Endothelial cell of umbilical vein (primary cell): ENCODE data around the gene EBF4. TPM values are rescaled to one million over a fixed set of nuclear protein-coding genes. Genes with fewer than 3 reads are reported as not detected.

Experiments used
- BruUV-seq: library from RNA; stranded (reverse); fragments of 400-500 nt; replicated peaks from 2 replicates; lab custom pipeline; 2021; lab: Mats Ljungman, UMichigan
- CTCF ChIA-PET: fragments of 300-600, 350-600 bp; sonication (Branson Sonifier 250); formaldehyde crosslinking; loops from one replicate; lab custom pipeline; 2021; ENCODE audit warnings: antibody characterized with exemption, inconsistent platforms; lab: Charles Lee
- POLR2A ChIA-PET: fragments of 300-600, 350-600 bp; sonication (Branson Sonifier 250); formaldehyde crosslinking; loops from one replicate; lab custom pipeline; 2021; ENCODE audit warnings: antibody characterized with exemption, inconsistent platforms; lab: Charles Lee
- DNase-seq: peaks from one replicate; pipeline ENCODE4 v3.0.0-alpha.2; 2011; ENCODE audit warnings: low read depth, low spot score
- FAIRE-seq: peaks from 2 replicates; lab custom pipeline; 2011; peaks lifted over from hg19 to GRCh38; lab: Jason Lieb, UNC
- H2AFZ ChIP-seq: 2 replicates; pipeline ENCODE4 v1.6.0; 2012; ENCODE audit warnings: low read depth, low read length, control low read depth, inconsistent platforms
- H3K27ac ChIP-seq: 2 replicates; pipeline ENCODE4 v1.5.1; 2011; ENCODE audit warnings: low read depth, mild to moderate bottlenecking, control low read depth, low read length, moderate library complexity; ENCODE audit not compliant: insufficient read depth
- H3K27me3 ChIP-seq, 2 experiments: 2 replicates each; pipeline versions ENCODE4 v1.6.0 to v1.6.1; 2011; ENCODE audit warnings: low read length in 2 of 2, mixed read lengths in 1 of 2; ENCODE audit not compliant: control insufficient read depth in 2 of 2, insufficient read depth in 2 of 2
- H3K36me3 ChIP-seq, 2 experiments: 2 replicates in 1 of 2; 3 replicates in 1 of 2; pipeline ENCODE4 v1.5.1; 2011; ENCODE audit warnings: low read length in 2 of 2, mild to moderate bottlenecking in 1 of 2, moderate library complexity in 1 of 2; ENCODE audit not compliant: control insufficient read depth in 2 of 2, insufficient read depth in 2 of 2; ENCODE audit errors: extremely low read depth in 1 of 2
- H3K4me1 ChIP-seq: 3 replicates; pipeline ENCODE4 v1.5.1; 2011; ENCODE audit warnings: mild to moderate bottlenecking, low read length; ENCODE audit not compliant: control insufficient read depth, insufficient read depth; ENCODE audit errors: extremely low read depth
- H3K4me2 ChIP-seq: 2 replicates; pipeline ENCODE4 v1.6.1; 2011; ENCODE audit warnings: low read length, control low read depth, mixed read lengths; ENCODE audit not compliant: insufficient read depth
- H3K4me3 ChIP-seq, 3 experiments: fragments of 200-600 bp in 1 of 3; sonication (generic), shearing (Covaris generic) in 1 of 3; replicated peaks in 1 of 3; 2 replicates each; pipeline ENCODE4 v1.5.1; 2011 to 2016; ENCODE audit warnings: control low read depth in 3 of 3, low read length in 3 of 3, mild to moderate bottlenecking in 2 of 3, inconsistent platforms in 1 of 3, low read depth in 1 of 3, moderate library complexity in 1 of 3; ENCODE audit not compliant: insufficient read depth in 1 of 3
- H3K79me2 ChIP-seq: 2 replicates; pipeline ENCODE4 v1.6.0; 2012; ENCODE audit warnings: low read length, inconsistent platforms; ENCODE audit not compliant: control insufficient read depth, insufficient read depth
- H3K9ac ChIP-seq: replicated peaks from 2 replicates; pipeline ENCODE3; 2011; ENCODE audit warnings: low read length, control low read depth; ENCODE audit not compliant: insufficient read depth; ENCODE audit errors: extremely low read depth
- H3K9me1 ChIP-seq: replicated peaks from 3 replicates; pipeline ENCODE4 v1.6.0; 2011; ENCODE audit warnings: mild to moderate bottlenecking, low read length; ENCODE audit not compliant: control insufficient read depth, insufficient read depth; ENCODE audit errors: extremely low read depth
- H3K9me3 ChIP-seq: replicated peaks from 2 replicates; pipeline ENCODE4 v1.5.1; 2012; ENCODE audit warnings: low read length, inconsistent platforms; ENCODE audit not compliant: control insufficient read depth, insufficient read depth
- H4K20me1 ChIP-seq: replicated peaks from 2 replicates; pipeline ENCODE3; 2011; ENCODE audit warnings: mild to moderate bottlenecking, low read length; ENCODE audit not compliant: control insufficient read depth, insufficient read depth; ENCODE audit errors: extremely low read depth
- CTCF ChIP-seq, 2 donors: IDR thresholded peaks; 1 replicate in 1 of 2; 2 replicates in 1 of 2; pipeline ENCODE4 v1.5.1; 2011; ENCODE audit warnings: low read length in 2 of 2, mild to moderate bottlenecking in 2 of 2, moderate library complexity in 2 of 2, control low read depth in 1 of 2, inconsistent platforms in 1 of 2, low read depth in 1 of 2; ENCODE audit not compliant: insufficient read depth in 1 of 2; ENCODE audit errors: extremely low read depth in 1 of 2
- EZH2 ChIP-seq: IDR thresholded peaks from 2 replicates; pipeline ENCODE4 v1.6.1; 2012; ENCODE audit warnings: borderline replicate concordance, low read depth, mild to moderate bottlenecking, moderate library complexity, low read length, inconsistent platforms; ENCODE audit not compliant: severe bottlenecking
- FOS ChIP-seq: IDR thresholded peaks from 2 replicates; pipeline ENCODE4 v1.6.1; 2011; ENCODE audit warnings: mild to moderate bottlenecking, low read length, moderate library complexity, borderline replicate concordance; ENCODE audit not compliant: insufficient read depth
- GATA2 ChIP-seq: IDR thresholded peaks from 2 replicates; pipeline ENCODE4 v1.7.0; 2011; ENCODE audit warnings: low read depth, mild to moderate bottlenecking, moderate library complexity, mixed read lengths, low read length; ENCODE audit not compliant: insufficient read length, insufficient read depth
- JUN ChIP-seq: IDR thresholded peaks from 2 replicates; pipeline ENCODE4 v1.6.1; 2011; ENCODE audit warnings: borderline replicate concordance, low read depth; ENCODE audit not compliant: insufficient read length, insufficient read depth
- MAX ChIP-seq: IDR thresholded peaks from 2 replicates; pipeline ENCODE4 v1.6.1; 2011; ENCODE audit not compliant: insufficient read depth, insufficient read length
- MYC ChIP-seq: IDR thresholded peaks from one replicate; pipeline ENCODE4 v1.6.1; 2011; ENCODE audit warnings: mild to moderate bottlenecking, low read depth, low read length
- POLR2A ChIP-seq: IDR thresholded peaks from 2 replicates; pipeline ENCODE4 v1.6.1; 2012; ENCODE audit warnings: low read depth, mild to moderate bottlenecking, control low read depth, low read length
- POLR2AphosphoS5 ChIP-seq: IDR thresholded peaks from 2 replicates; pipeline ENCODE4 v1.6.1; 2012; ENCODE audit warnings: low read depth, mild to moderate bottlenecking, control low read depth, low read length, moderate library complexity; ENCODE audit not compliant: insufficient read depth
- dilution Hi-C: fragments of 300-500 bp; cut with MboI; formaldehyde crosslinking; loops from one replicate; pipeline ENCODE4 v1.15.0; 2019; ENCODE audit warnings: low sequenced_read_pairs; ENCODE audit not compliant: extremely low pct_ligation_motif_present
- intact Hi-C: fragments of 100-400 bp; cut with micrococcal nuclease; formaldehyde crosslinking; loops from one replicate; pipeline ENCODE4 v1.10.0; 2022
- polyA plus RNA-seq, 4 experiments: library from polyadenylated mRNA; depleted of rRNA in 3 of 4; stranded (reverse) in 3 of 4; unstranded in 1 of 4; fragments of >200 nt; gene quantifications; 2 replicates each; pipeline versions ENCODE4 v1.2.1 to v1.2.3, GENCODE V29; 2011 to 2012; ENCODE audit warnings: missing spikeins in 1 of 4
- total RNA-seq: library from RNA; stranded (reverse); gene quantifications from 2 replicates; pipeline ENCODE4 v1.2.3, GENCODE V29; 2021

EBF4 gene
- total and polyA plus RNA-seq, 2 donors (not counting 3 experiments of a cell fraction or from before 2014, with no cell fraction given) = 2.7 to 3.4 TPM

GRCh38 chr20:2690718-2691117, 1.9 kb upstream of the EBF4 start:
- FAIRE-seq (no peak), DNase-seq (no peak)
- H4K20me1 ChIP-seq = peaks cover 2% of the 10 kb centered on the region
- no peaks in the 10 kb centered on the region for H3K9me3 ChIP-seq
- no peaks in the 10 kb centered on the region for H3K36me3 ChIP-seq
- no peak overlapping the region for H3K27ac ChIP-seq
- H3K4me3 ChIP-seq = no peak overlapping the region
- H3K79me2 ChIP-seq = no peaks in the 10 kb centered on the region
- H2AFZ ChIP-seq = no peak overlapping the region
- TF ChIP-seq EZH2 (no peak), POLR2A (no peak), JUN (no peak), GATA2 (no peak), FOS (no peak), MYC (no peak), CTCF (IDR thresholded peaks at IDR 0.05; ENCODE audit: extremely low read depth in 1 of 2, insufficient read depth in 1 of 2, low read depth in 1 of 2, low read length in 2 of 2) (no peak), MAX (no peak), POLR2AphosphoS5 (no peak)
- no peaks in the 10 kb centered on the region for H3K9me1 ChIP-seq
- ChIA-PET POLR2A (no interaction called here), CTCF (interaction anchor here (2.4 to 2.7 kb wide), 2 partner anchors 50 to 53 kb away, joined by 17 to 23 read pairs; no protein-coding TSS in a partner anchor)
- no peak overlapping the region for H3K4me2 ChIP-seq
- dilution Hi-C loops (no loop called here), intact Hi-C loops (no loop called here)
- peaks cover 33 to 58% of the 10 kb centered on the region in 2 experiments for H3K27me3 ChIP-seq
- no peak overlapping the region for H3K9ac ChIP-seq
- no TSS peak for BruUV-seq
- peaks cover 4% of the 10 kb centered on the region for H3K4me1 ChIP-seq
